Glutamatergic neuron (in vitro differentiated cells): ENCODE results near the gene UFL1. TPM values are rescaled to one million over a fixed set of nuclear protein-coding genes. Genes with fewer than 3 reads are reported as not detected.

ENCODE experiments used
- DNase-seq: peaks from one replicate; pipeline ENCODE4 v3.0.0; 2022
- H3K27ac Mint-ChIP-seq: one replicate; pipeline ENCODE4 v1.8.0; 2020; ENCODE audit warnings: mild to moderate bottlenecking, mixed read lengths, inconsistent platforms; ENCODE audit not compliant: unreplicated experiment
- H3K27me3 Mint-ChIP-seq: one replicate; pipeline ENCODE4 v1.8.0; 2020; ENCODE audit warnings: mild to moderate bottlenecking, moderate library complexity, mixed read lengths, inconsistent platforms; ENCODE audit not compliant: unreplicated experiment
- H3K36me3 Mint-ChIP-seq: one replicate; pipeline ENCODE4 v1.8.0; 2020; ENCODE audit warnings: mild to moderate bottlenecking, mixed read lengths, inconsistent platforms; ENCODE audit not compliant: unreplicated experiment
- H3K4me1 Mint-ChIP-seq: one replicate; pipeline ENCODE4 v1.8.0; 2020; ENCODE audit warnings: mild to moderate bottlenecking, low read depth, mixed read lengths, inconsistent platforms; ENCODE audit not compliant: unreplicated experiment
- H3K4me3 Mint-ChIP-seq: one replicate; pipeline ENCODE4 v1.8.0; 2020; ENCODE audit warnings: mild to moderate bottlenecking, mixed read lengths, inconsistent platforms; ENCODE audit not compliant: unreplicated experiment
- H3K9me3 Mint-ChIP-seq: one replicate; pipeline ENCODE4 v1.8.0; 2020; ENCODE audit warnings: mild to moderate bottlenecking, moderate library complexity, mixed read lengths, inconsistent platforms; ENCODE audit not compliant: unreplicated experiment
- CTCF ChIP-seq: fragments of 200-600 bp; sonication (generic); IDR thresholded peaks from one replicate; pipeline ENCODE4 v1.5.0; 2021; ENCODE audit not compliant: partially characterized antibody, unreplicated experiment
- total RNA-seq: library from RNA; stranded (reverse); fragmentation: NEBNext Ultra II Directional; extraction: Animal tissue kit (Norgen Biotek cat#: 25700); gene quantifications from one replicate; pipeline ENCODE4 v1.2.1, GENCODE V29; 2021; ENCODE audit not compliant: unreplicated experiment

Gene UFL1
- total RNA-seq, 1 donor from 2014 or later: 7.4 TPM

GRCh38 chr6:96502915-96503314 lies 18.7 kb upstream of the UFL1 start:
- Mint-ChIP-seq H3K36me3 (peaks cover 35% of the 10 kb centered on the region), H3K27me3 (no peaks in the 10 kb centered on the region), H3K9me3 (peaks cover 8% of the 10 kb centered on the region), H3K4me3 (no peak overlapping the region), H3K4me1 (no peaks in the 10 kb centered on the region), H3K27ac (no peak overlapping the region)
- no peak for DNase-seq
- no peak for TF ChIP-seq CTCF

GRCh38 chr6:96505363-96505762 lies 16.2 kb upstream of the UFL1 start:
- peaks cover 4% of the 10 kb centered on the region for H3K9me3 Mint-ChIP-seq
- H3K4me3 Mint-ChIP-seq: no peak overlapping the region
- H3K27ac Mint-ChIP-seq: no peak overlapping the region
- H3K36me3 Mint-ChIP-seq: peaks cover 33% of the 10 kb centered on the region
- no peaks in the 10 kb centered on the region for H3K27me3 Mint-ChIP-seq
- DNase-seq: no peak
- no peak for TF ChIP-seq CTCF
- no peaks in the 10 kb centered on the region for H3K4me1 Mint-ChIP-seq

- H3K27me3 Mint-ChIP-seq: no peaks in the 10 kb centered on the region
- H3K4me1 Mint-ChIP-seq: peaks cover 3% of the 10 kb centered on the region
- DNase-seq: no peak
- no peak for TF ChIP-seq CTCF
- H3K27ac Mint-ChIP-seq: no peak overlapping the region
- H3K9me3 Mint-ChIP-seq: no peaks in the 10 kb centered on the region
- peaks cover 15% of the 10 kb centered on the region for H3K36me3 Mint-ChIP-seq
- H3K4me3 Mint-ChIP-seq: no peak overlapping the region
These were observed 12.3 kb upstream of the UFL1 start for GRCh38 chr6:96509281-96509680.

- Mint-ChIP-seq H3K36me3 (no peaks in the 10 kb centered on the region), H3K4me3 (peak overlapping the region; percentile 98), H3K9me3 (peaks cover 9% of the 10 kb centered on the region), H3K27me3 (peaks cover 8% of the 10 kb centered on the region), H3K4me1 (peaks cover 17% of the 10 kb centered on the region), H3K27ac (no peak overlapping the region)
- no peak for TF ChIP-seq CTCF
- no peak for DNase-seq
These were observed 1.2 kb upstream of the UFL1 start for GRCh38 chr6:96520171-96521115.

GRCh38 chr6:96521306-96521643 lies 331 bp upstream of the UFL1 start:
- no peak for TF ChIP-seq CTCF
- Mint-ChIP-seq H3K4me1 (peaks cover 15% of the 10 kb centered on the region), H3K36me3 (no peaks in the 10 kb centered on the region), H3K27ac (peak overlapping the region; percentile 99), H3K27me3 (peaks cover 8% of the 10 kb centered on the region), H3K9me3 (peaks cover 9% of the 10 kb centered on the region), H3K4me3 (peak overlapping the region; percentile 98)
- DNase-seq: no peak
